ENCODE results near the gene PTDSS2. TPM values are rescaled to one million over a fixed set of nuclear protein-coding genes. Genes with fewer than 3 reads are reported as not detected.

PTDSS2 gene
- total and polyA plus RNA-seq, 10 donors, result 11.0 to 40.7 (median 25.7) TPM

GRCh38 chr11:499201-500076 is 49.4 kb downstream of the PTDSS2 start:
- 94 to 98% (median 95%) methylated on average over 13 to 24 of the region's 24 CpGs for WGBS, 5 donors
- no peak overlapping the region for H3K4me3 ChIP-seq
- intact Hi-C loops (cut with DNase I; ENCODE audit: low total_unique reads), result no loop called here
- H3K36me3 ChIP-seq, result peaks cover 11 to 79% (median 73%) of the 10 kb centered on the region in 6 donors
- H3K27me3 ChIP-seq (replicated peaks in 1 of 7), result no peaks in the 10 kb centered on the region
- no peak overlapping the region for H3K27ac ChIP-seq
- DNase-seq, result no peak
- H3K4me1 ChIP-seq, result peaks cover 8 to 38% (median 29%) of the 10 kb centered on the region in 6 donors
- TF ChIP-seq CTCF (IDR thresholded peaks at IDR 0.05 in 8 of 11, conservative IDR thresholded peaks at IDR 0.05 in 3 of 11) (no peak), POLR2A (IDR thresholded peaks at IDR 0.05) (no peak), POLR2AphosphoS5 (IDR thresholded peaks at IDR 0.05) (no peak)
- no peaks in the 10 kb centered on the region for H3K9me3 ChIP-seq

DNA sequence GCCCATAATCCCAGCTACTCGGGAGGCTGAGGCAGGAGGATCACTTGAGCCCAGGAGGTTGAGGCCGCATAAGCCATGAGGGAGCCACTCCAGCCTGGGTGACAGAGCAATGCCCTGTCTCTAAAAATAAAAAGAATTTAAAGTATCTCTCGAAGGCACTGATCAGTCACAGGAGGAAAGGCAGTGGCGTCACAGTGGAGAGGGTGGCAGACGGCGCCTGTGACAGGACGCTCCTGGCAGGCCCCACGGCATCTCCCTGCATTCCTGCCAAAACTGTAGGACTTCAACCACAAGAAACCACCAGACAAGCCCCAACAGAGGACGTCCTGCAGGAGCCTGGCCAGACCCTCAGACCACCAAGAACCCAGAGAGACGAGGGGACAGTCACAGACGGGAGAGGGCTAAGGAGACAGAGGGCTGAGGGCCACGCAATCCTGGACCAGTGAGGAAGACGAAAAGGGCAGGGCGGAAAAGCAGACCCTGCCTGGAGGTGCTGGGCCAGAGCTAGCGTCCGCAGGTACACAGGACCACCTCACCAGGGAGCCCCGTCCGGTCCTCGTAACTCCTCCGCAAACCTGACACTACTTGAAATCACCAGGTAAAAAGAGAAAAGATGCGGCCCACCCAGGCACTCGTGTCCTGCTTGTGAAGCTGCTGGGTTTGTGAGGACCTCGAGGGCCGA is 51.1 kb downstream of the PTDSS2 start:
- Histone ChIP-seq H3K4me3 (no peak overlapping the region), H3K36me3 (peaks cover 11 to 62% (median 57%) of the 10 kb centered on the region in 6 donors), H3K4me1 (peaks cover 21 to 53% (median 43%) of the 10 kb centered on the region in 6 donors), H3K27me3 (replicated peaks in 1 of 7) (no peaks in the 10 kb centered on the region), H3K27ac (no peak overlapping the region), H3K9me3 (no peaks in the 10 kb centered on the region)
- intact Hi-C loops (cut with DNase I; ENCODE audit: low total_unique reads), result no loop called here
- WGBS, 5 donors, result 90 to 96% (median 96%) methylated on average over 24 of the region's 24 CpGs
- DNase-seq, result no peak
- TF ChIP-seq POLR2AphosphoS5 (IDR thresholded peaks at IDR 0.05), result no peak
- TF ChIP-seq POLR2A (IDR thresholded peaks at IDR 0.05), result no peak
- TF ChIP-seq CTCF (IDR thresholded peaks at IDR 0.05 in 8 of 11, conservative IDR thresholded peaks at IDR 0.05 in 3 of 11), result no peak

DNA sequence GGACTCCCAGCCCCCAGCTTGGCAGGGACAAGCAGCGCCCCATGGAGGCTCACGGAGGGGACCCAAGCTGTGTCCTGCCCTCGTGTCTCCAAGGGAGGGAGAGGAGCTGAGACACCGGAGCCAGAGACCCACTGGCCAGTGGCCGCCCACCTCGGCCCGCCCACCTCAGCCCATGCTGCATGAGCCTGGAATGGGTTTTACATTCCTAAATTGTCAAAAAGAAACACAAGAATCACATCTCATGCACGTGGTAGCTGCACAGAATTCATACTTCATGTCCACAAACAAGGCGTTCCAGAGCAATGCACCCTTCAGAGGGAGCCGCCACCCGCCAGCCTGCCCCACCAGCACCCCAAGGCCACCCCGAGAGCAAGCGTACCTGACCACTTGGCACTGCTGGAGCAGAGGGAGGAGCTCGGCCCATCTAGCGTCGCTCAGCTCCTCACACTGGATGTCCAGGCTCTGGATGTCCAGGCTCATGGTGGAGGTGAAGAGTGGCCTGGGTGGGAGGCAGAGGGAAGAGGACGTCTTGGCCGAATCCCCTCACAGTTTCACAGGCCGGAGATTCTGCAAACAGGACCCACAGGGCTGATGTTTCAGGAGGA is 51.7 kb downstream of the PTDSS2 start:
- intact Hi-C loops (cut with DNase I; ENCODE audit: low total_unique reads), result no loop called here

More for the DNA sequence above, 51.7 kb downstream of the PTDSS2 start:
- H3K36me3 ChIP-seq, result peaks cover 11 to 55% (median 52%) of the 10 kb centered on the region in 6 donors
- no peaks in the 10 kb centered on the region for H3K9me3 ChIP-seq
- H3K4me1 ChIP-seq, result peaks cover 21 to 55% (median 45%) of the 10 kb centered on the region in 6 donors
- no peaks in the 10 kb centered on the region for H3K27me3 ChIP-seq (replicated peaks in 1 of 7)
- DNase-seq, result no peak
- no peak overlapping the region for H3K4me3 ChIP-seq
- TF ChIP-seq POLR2A (IDR thresholded peaks at IDR 0.05), result no peak
- no peak for TF ChIP-seq POLR2AphosphoS5 (IDR thresholded peaks at IDR 0.05)
- TF ChIP-seq CTCF (IDR thresholded peaks at IDR 0.05 in 8 of 11, conservative IDR thresholded peaks at IDR 0.05 in 3 of 11), result no peak
- peak overlapping the region in 2 of 8 donors; percentile 86 to 95 for H3K27ac ChIP-seq
- WGBS, 5 donors, result 78 to 92% (median 86%) methylated on average over 16 to 19 of the region's 19 CpGs
